Measurements from ENCODE around the gene GREM2.
A peak's percentile ranks its signal among the peaks of the same experiment; 100 is the strongest.

The GREM2 gene

DNA sequence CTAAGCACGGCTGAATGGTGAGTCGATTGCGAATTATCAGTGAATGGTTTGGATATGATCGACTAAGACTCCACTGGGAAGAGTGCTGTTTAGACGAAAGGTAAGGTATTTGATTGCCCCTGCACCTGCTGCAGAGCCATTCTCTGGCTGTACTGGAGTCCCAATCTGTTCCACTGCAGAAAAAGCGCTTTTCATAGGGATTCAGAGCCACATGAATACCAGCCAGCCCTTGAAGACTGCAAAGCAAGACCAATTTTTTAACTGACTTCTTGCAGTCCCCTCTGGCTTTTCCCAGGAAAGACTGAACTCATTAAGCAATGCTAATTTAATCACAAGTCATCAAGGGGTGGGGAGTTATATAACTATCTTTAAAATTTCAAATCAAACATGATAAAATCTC, 1.3 kb downstream of the GREM2 start:
- DNase-seq (ENCODE audit: low read depth): no peak

DNA sequence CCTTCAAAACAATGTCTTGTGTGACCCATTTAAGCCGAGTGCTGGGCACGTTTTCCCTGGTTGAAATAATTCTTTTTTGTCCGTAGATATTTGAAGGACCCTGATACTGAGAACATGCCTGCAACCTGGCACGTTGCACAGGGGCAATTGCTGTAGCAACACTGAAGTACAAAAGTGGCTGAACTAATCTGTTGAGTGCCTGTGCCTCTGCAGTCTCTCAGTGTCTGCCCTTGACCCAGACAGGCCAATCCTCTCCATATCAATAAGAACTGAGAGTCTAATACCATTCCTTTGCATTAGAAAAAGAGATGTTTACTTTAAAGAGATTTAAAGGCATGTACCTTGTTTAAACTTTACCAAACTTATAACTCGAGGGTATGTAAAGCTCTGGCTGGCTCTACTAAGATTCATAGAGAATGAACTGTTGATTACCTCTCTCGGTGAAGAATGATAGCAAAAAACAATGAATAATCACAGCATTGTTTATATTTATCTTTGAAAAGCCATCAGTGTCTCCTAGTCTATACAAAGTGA, 2.4 kb downstream of the GREM2 start:
- DNase-seq (ENCODE audit: low read depth): no peak

GRCh38 chr1:240608707-240609106, 3.2 kb downstream of the GREM2 start:
- no peak for DNase-seq (ENCODE audit: low read depth)

DNA sequence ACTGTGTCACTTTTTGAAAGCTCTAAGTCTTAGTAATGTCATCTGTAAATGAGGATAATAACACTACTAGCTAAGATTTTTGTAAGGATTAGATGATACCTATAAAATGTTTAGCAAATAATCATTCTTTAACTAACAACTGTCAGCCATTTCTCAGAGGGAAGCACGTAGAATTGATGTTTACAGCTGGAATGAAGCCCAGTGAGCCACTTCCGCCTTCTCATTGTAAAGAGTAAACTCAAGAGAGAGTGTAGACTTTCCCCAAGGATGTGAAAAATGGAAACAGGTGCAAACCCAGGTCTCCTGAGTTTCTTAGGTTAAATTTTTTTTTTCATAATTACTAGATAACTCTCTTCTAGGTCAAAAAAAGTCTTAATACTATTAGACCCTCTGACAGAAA, 4.9 kb downstream of the GREM2 start:
- no peak for DNase-seq (ENCODE audit: low read depth)

- no peak for DNase-seq (ENCODE audit: low read depth)
Measured at GRCh38 chr1:240602189-240602588, 9.8 kb downstream of the GREM2 start.

DNA sequence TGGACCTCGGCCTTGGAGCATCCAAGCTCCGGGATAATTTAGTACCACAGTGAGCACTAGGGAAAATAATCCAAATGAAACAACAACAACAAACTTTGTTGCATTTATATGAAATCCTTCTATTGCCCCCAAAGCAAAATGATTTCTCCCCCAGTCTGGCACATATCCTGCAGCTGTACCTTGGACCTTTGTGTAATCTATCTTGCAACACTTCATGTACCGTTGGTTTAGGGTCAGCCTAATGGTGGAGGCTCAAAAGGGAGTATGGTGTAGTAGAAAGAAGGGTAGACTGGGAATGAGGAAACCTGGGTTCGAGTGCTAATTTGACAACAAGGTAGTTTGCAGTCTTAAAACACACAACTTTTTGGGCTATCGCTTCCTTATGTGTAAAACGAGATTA, 12.1 kb downstream of the GREM2 start:
- DNase-seq (ENCODE audit: low read depth): no peak

DNA sequence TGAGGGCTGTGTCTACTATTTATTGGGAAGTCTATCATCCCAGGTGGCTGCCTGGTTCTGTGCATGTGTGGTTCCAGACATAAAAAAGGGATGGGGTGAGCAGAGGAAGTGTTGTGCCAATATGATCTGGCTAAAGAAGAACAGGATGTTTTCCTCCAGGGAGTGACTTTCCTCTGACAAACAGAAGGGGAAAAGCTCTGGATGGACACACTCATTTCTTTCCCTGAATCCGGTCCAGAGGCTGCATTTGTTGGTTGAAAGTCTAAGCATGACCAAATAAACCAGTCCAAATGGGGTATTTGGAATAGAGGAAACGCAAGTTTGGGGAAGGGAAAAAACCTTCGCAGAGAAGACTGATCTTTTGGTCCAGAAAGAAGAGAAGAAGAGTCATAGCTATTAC, 12.7 kb downstream of the GREM2 start:
- DNase-seq (ENCODE audit: low read depth): no peak

GRCh38 chr1:240598216-240599001, 13.5 kb downstream of the GREM2 start:
- no peak for DNase-seq (ENCODE audit: low read depth)

DNA sequence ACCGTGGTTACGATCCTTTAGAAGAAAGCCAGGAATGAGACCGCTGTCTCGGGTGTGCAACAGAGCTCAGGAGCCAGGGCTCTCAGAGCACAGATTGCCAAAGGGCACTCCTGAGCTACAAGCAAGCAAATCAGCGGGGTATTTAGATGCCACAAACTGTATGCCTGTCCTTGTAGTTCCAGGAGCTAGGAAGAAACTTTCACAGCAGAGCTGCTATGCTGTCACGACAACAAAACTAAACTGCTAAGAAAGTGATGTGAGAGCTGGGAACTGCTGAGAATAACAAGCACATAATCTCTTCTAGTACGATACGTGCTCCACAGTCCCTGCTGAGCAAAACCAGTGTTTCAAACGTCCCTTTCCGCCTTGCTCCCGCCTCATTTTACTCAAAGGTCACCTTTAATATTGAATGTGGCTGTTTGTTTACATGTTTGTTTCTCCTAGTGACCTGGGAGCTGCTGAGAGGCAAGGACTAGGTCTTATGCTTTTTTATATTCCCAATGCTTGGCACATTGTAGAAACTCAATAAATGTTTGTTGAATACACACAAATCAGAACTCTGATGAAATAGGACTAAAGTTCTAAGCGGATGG, 14.7 kb downstream of the GREM2 start:
- DNase-seq (ENCODE audit: low read depth): no peak

DNA sequence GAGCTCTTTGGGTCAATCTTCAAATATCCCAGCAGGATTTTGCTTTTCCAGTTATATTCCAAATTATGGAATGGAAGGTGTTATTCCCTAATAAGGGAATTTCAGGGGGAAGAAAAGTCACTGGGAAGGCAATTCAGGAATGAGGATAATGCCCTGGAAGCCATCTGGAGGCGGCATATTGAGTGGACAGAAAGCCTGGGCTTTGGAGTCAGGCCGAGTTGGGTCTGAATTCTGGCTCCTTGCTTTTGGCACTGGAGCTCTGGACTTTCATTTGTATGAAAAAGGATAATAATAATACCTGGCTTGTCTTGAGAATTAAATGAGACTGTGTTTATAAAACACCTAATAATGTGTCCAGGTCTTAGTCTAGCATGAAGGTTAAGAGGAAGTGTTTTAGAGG, 16.5 kb downstream of the GREM2 start:
- no peak for DNase-seq (ENCODE audit: low read depth)

GRCh38 chr1:240591564-240591963, 20.4 kb downstream of the GREM2 start:
- DNase-seq (ENCODE audit: low read depth): no peak

- no peak for DNase-seq (ENCODE audit: low read depth)
Measured at GRCh38 chr1:240591078-240591477, 20.9 kb downstream of the GREM2 start.

DNA sequence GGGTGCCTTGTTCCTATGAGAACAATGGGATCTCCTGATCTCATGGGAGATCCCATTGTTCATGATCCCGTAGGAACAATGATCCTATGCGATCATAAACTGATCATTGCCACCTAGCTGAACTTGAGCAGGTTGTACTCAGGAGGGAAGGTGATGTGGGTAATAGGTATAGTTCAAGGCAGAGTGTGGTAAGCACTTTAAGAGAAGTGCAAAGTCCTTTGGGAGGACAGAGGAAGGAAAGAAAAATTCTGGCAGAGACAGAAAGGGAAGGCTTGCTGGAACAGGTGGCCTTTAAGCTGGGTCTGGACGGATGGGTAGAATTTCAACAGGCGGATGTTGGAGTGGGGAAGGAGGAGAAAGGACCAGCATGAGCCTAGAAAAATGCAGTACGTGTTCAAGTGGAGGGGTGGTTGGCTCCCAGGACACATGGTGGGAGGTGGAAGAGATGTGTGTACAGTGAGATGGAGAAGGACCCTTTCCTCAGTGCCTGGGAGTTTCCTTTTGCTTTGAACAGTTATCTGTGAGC, 22.3 kb downstream of the GREM2 start:
- no peak for DNase-seq (ENCODE audit: low read depth)

- no peak for DNase-seq (ENCODE audit: low read depth)
Measured at GRCh38 chr1:240586006-240586405, 25.9 kb downstream of the GREM2 start.

DNA sequence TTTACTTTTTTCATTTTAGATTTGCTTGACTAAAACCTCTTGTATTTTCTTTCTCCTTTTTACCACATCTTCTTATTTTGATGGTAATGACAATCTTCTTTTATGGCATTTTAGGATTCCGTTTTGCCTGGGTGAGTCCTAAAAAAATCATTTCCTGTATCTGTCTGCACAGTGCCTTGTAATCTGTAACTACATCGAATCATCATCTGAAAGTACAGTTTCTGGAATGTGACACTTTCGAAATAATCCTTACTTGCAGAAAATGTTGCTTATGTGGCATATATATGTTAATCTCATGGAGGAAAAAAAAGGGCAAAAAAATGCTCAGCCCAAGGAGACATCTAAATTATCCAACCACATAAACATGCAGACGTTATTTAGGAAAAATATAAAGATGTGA, 29.0 kb downstream of the GREM2 start:
- no peak for DNase-seq (ENCODE audit: low read depth)

GRCh38 chr1:240579511-240579910, 32.4 kb downstream of the GREM2 start:
- no peak for DNase-seq (ENCODE audit: low read depth)

DNA sequence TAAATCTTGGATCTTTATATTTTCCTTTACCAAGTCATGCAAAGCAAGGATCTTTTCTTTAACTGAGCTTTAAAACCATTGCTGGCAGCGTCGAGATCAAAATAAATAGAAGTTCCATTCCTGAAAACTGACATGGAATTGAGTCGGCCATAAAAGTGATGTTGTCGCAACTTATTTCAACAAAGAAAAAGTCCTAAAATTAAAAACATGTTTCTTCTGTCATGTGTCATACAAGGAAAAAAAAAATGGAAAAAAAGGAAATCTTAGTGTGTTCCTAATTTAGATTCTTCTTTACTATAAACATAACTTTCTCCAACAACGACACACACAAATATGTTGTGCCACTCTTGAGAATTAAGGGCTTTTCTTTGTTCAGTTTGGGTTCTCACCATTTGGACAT, 34.9 kb downstream of the GREM2 start:
- DNase-seq (ENCODE audit: low read depth): no peak

DNA sequence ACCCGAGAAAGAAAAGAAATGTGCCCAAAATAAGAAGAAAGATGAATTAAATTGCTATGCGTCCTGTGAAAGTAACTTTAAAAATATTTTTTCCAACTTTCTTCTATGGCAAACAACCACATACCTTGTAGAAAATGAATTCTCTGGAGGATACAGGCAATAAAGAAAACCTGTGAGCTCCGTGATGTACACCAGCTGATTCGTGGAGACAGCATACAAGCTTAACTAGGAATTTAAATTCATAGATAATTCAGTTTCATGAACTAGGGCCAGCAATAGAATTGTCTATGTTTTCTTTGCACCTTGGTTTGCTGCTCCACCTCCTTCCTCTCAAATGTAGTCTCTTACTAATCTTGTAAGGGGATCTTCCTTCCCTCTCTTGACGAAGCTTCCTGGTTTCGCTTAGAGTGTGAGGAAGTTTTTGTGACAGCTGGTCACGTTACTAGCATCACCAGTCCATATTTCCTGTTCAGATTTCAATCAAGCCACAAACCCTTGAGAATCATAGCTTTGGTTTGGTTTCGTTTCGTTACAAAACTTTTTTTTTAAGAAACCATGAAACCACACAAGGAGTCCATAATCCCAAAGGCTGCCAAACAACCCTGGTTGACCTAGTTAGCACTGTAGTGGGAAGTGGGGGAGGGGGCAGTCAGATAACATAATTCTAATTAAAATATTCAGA, 35.8 kb downstream of the GREM2 start:
- peak; percentile 46 for DNase-seq (ENCODE audit: low read depth)

DNA sequence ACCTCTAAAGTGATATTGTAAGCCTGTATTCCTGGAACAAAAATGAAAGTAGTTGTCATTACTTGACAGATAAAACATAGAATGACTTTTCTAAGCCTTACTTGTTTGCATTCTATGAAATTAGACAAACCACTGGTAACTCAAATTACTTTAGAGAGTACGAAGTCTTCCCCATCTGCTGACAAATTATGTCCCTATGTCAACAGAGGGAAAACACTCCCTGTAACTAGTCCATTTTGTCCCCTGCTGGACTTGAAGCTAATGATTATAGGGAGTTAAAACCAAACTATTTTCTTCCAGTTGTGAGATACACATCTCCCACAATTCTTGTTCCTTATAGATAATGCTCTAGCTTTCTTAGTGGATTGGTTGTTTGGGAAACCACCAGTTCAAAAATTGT, 39.6 kb downstream of the GREM2 start:
- no peak for DNase-seq (ENCODE audit: low read depth)

DNA sequence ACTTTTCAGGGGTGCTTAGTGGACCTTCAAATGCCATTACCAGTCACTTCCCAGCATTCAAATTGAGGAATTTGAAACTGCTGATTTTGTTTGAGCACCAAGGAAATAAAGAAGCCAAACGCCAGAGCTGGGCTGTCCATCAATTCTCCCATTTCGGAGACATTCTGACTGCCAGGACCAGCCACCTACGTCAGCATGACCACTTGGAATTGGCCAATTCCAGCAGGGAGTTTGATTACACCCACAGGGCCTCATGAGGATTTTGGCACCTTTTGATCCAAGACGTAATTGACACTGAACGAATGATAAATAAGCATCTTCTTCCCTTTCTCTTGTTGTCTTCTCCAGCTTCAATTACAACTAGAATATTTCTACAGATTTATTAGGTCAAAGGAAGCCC, 40.2 kb downstream of the GREM2 start:
- DNase-seq (ENCODE audit: low read depth): no peak

- DNase-seq (ENCODE audit: low read depth): no peak
Measured at GRCh38 chr1:240567066-240567465, 44.9 kb downstream of the GREM2 start.

DNA sequence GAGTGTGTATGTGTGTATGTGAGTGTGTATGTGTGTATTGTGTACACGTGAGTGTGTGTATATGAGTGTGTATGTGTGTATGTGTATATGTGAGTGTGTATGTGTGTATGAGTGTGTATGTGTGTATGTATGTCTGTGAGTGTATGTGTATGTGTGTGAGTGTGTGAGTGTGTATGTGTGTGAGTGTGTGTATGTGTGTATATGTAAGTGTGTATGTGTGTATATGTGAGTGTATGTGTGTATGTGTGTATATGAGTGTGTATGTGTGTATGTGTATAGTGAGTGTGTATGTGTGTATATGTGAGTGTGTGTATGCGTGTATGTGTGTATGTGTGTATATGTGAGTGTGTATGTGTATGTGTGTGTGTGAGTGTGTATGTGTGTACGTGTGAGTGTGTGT, 49.2 kb downstream of the GREM2 start:
- DNase-seq (ENCODE audit: low read depth): no peak

GRCh38 chr1:240562111-240562590, 49.8 kb downstream of the GREM2 start:
- DNase-seq (ENCODE audit: low read depth): no peak

Data from GM04503 (cell line).